ENCODE results near the gene NKAIN4.

GRCh38 chr20:63198606-63199005, 55.7 kb downstream of the NKAIN4 start:
- no peak for TF ChIP-seq CTCF (IDR thresholded peaks at IDR 0.05)
- no peak for TF ChIP-seq POLR2A (IDR thresholded peaks at IDR 0.05)
